D721Med (cell line): ENCODE measurements around the gene CKB.

ENCODE experiments used
- DNase-seq: peaks from one replicate; pipeline ENCODE4 v3.0.0; 2011; ENCODE audit warnings: low spot score; ENCODE audit not compliant: insufficient read length
- FAIRE-seq: peaks from 2 replicates; lab custom pipeline; 2011; peaks lifted over from hg19 to GRCh38; lab: Jason Lieb, UNC
- CTCF ChIP-seq: IDR thresholded peaks from 2 replicates; pipeline ENCODE4 v1.5.1; 2012; ENCODE audit warnings: mild to moderate bottlenecking, control low read depth; ENCODE audit not compliant: insufficient read depth; ENCODE audit errors: missing control alignments

CKB gene

GRCh38 chr14:103562179-103562428, 39.5 kb upstream of the CKB start:
- TF ChIP-seq CTCF = no peak
- DNase-seq = no peak
- FAIRE-seq = no peak

DNA sequence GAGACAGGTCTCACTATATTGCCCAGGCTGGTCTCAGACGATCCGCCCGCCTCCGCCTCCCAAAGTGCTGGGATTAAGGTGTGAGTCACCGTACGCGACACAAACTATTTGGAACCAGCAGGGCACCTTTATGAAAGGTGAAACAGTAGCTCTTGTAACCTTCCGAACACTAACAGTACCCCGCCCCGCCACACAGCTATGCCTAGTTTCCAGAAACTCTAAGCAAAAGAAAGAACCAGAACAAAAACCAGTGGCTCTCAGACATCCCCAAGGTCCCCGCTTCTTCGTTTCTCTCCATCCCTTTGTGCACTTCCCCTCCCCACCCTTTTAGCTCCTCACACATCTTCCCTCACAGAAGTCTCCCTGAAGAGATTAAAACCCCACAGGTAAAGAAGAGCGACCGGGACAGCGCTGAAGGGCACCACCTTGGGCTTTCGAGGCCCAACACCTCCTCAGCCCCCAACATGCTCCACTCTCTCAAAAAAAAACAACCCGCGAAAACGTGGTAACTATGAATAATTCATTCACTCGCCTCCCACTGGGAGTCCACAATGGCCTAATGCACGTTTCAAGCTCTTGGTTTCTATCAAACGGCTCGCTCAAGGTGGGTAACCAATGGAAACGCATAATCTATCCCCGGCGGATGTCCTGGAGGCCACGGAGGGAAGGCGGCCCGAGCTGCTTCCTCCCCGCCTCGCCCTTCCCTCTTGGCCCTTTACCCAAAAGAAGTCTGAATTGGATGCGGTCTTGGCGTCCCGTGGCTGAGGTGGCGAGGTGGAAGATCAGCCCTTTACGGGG, 39.0 kb upstream of the CKB start:
- no peak for FAIRE-seq
- no peak for TF ChIP-seq CTCF

GRCh38 chr14:103560691-103561090, 38.1 kb upstream of the CKB start:
- DNase-seq (no peak), FAIRE-seq (no peak)
- no peak for TF ChIP-seq CTCF

More for the DNA sequence above, 39.0 kb upstream of the CKB start:
- no peak for DNase-seq

GRCh38 chr14:103559766-103560165, 37.1 kb upstream of the CKB start:
- DNase-seq (no peak), FAIRE-seq (no peak)
- no peak for TF ChIP-seq CTCF

DNA sequence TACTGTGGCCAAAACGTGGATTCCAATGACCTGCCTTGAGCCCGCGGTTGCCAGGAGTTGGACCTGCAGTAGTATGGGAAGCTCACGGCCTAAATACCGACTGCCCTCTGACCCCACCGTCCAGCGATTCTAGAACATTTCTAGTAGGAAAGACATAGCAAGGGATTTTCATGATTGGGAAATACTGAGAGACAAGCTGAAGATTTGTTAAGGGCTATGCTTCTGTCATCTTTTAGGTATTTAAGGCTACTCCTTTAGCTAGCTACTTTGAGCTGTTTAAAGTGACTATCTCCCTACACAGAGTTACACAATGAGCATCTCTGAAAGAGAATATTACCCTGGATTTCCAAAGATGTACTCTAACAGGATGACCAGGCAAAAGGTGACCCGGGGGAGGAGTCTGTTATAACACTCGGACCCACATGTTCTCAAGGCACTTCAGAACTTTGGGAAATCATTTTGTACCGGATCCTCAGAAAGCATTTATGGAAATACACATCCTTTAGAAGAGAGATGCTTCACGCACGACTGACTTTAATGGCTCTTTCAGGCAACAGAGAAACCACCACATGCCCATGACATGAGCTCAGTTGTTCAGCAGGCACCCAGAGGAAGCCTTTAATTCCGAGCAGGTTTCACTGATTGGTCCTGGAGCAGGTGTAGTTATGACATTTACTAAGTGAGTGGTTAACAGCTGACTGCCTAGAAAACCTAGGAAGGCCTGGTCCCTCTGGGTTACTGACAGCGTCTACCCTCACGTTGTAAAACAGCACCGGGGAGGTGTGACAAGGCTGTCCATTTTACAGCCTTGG, 35.6 kb upstream of the CKB start:
- no peak for TF ChIP-seq CTCF
- DNase-seq = no peak
- no peak for FAIRE-seq

DNA sequence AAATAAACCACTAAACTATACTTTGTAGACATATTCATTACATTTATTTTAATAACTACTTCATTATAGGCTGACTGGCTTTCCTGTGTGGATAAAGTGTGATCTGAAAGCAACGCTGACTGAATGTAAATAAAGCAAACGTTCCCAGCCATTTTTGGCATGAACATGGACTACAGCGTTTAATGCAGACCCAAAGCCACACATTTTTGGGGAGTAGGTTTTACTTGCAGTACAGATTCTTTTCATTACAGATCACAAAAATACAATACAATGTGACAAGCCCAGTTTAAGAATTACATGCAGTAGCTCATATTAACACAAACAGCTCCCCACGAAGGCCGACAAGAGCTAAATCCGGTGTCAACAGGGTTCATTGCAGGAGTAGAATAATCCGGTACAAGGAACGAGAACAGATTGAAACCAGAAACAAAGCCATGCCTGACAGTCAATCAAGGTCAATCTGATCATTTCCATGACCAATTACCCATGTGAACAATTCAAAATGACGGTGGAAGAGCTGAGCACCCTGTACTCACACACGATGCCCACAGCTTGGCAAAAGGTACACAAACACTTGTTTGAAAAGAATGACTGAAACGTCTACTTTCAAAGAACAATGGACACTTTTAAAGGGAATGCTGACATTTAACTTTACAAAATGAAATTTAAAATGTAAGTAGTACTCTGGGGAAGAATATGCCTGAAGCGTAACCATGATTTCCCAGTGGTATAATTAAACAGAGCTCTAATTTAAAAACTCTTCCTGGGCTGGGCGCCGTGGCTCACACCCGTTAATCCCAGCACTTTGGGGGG, 34.5 kb upstream of the CKB start:
- no peak for TF ChIP-seq CTCF
- FAIRE-seq = peak; percentile 81
- DNase-seq = no peak
